Bronchial smooth muscle cell (primary cell): ENCODE measurements around the gene HAUS3. TPM values are rescaled to one million over a fixed set of nuclear protein-coding genes. Genes with fewer than 3 reads are reported as not detected.

ENCODE experiments used
- total RNA-seq: library from RNA; depleted of rRNA; stranded (reverse); fragments of >200 nt; gene quantifications from 2 replicates; pipeline ENCODE4 v1.2.1, GENCODE V29; 2014

The HAUS3 gene
- total RNA-seq: 2.7 and 5.4 TPM in 2 replicates

GRCh38 chr4:2241410-2242353 is at the start of gene HAUS3, which contains the start of gene POLN:
TSS of gene HAUS3 (minus strand) at chr4:2242121. CDS start at chr4:2240946, 1,175 bp downstream.
TSS of gene POLN (minus strand) at chr4:2242121. CDS start at chr4:2229231, 12,890 bp downstream.

DNA sequence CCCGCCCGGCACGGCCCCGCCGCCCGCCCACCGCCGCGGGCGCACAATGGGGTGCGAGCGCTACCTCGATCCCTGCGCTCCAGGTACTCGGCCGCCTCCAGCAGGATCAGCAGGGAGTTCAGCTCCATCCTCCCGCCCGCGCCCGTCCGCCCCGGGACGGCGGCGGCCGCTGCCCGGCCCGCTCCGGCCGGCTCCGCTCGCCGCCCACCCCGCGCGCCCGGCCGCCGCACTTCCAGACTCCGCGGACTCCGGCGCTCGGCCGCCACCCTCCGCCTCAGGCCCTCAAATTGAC is 19.9 kb upstream of the HAUS3 start, which contains the start of gene MXD4:
TSS of gene MXD4 (minus strand) at position 257 of the 292 bp plus-strand sequence. CDS start at position 128, 129 bp downstream.

Other genes starting within 250 kb of the HAUS3 start
- gene NELFA, start 233.1 kb downstream of the HAUS3 start, total RNA-seq: 12.6 and 14.4 TPM in 2 replicates
- gene NAT8L, start 182.8 kb downstream of the HAUS3 start, total RNA-seq: under 0.01 TPM in 2 replicates
- 1.7 and 4.1 TPM in 2 replicates for gene POLN, start within 50 bp of the HAUS3 start, total RNA-seq
- 51.1 and 59.0 TPM in 2 replicates for gene MXD4, start 20.0 kb upstream of the HAUS3 start, total RNA-seq
- 8.2 and 9.9 TPM in 2 replicates for gene ZFYVE28, start 176.5 kb upstream of the HAUS3 start, total RNA-seq
- gene CFAP99, start 176.8 kb upstream of the HAUS3 start, total RNA-seq: not detected in 2 replicates
- gene RNF4, start 227.0 kb upstream of the HAUS3 start, total RNA-seq: 28.5 and 29.0 TPM in 2 replicates